Stimulated activated CD8-positive, alpha-beta memory T cell treated with anti-CD3 and anti-CD28 coated beads, Interleukin-2, amount 100 ng/mL, for 1 hour (primary cell): ENCODE measurements around the gene SCN10A.
A peak's percentile ranks its signal among the peaks of the same experiment; 100 is the strongest.

ENCODE experiments used
- DNase-seq, 2 donors: peaks; one replicate each; pipeline ENCODE4 v3.0.0-alpha.2; 2020; ENCODE audit warnings: low read depth in 2 of 2

SCN10A gene

DNA sequence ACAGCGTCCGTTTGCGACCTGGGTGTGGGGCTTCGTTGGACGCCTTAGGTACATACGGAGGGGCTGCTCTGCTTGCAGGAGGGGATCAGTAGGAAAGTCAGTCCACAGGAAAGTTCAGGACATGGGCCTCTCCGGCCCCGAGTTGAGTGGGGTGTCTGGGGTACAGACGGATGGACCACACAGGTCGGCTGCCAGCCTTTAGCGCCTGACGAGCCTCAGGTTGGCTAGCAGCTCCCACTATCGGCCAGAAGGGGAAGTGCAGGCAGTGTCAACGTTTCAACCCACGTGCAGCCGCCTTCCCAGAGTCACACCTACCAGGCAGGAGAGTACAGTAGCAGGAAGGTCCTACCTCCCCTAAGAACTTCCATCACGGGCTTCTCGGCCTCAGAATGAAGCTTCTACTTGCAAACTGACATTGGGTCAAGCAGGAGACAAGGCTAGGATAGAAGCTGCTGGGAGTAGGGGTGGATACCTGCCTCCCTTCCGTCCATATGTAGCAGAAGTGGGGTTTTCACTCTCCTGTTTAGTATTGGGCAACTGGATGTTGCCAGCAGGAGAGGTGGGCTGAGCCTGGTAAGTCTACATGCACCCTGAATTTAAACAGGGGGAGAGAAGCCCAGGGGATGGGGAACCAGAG, 164.7 kb downstream of the SCN10A start:
- DNase-seq: peak; percentile 31 to 49

GRCh38 chr3:38650248-38650951, 165.6 kb downstream of the SCN10A start:
- no peak for DNase-seq

GRCh38 chr3:38649500-38650247, 166.3 kb downstream of the SCN10A start, which contains the start of gene SCN5A:
Gene SCN5A (minus strand): TSS chr3:38649687. CDS start chr3:38633307, 16,380 bp downstream.
- peak in 1 of 2 donors; percentile 21 for DNase-seq

- DNase-seq: no peak
These were observed 167.1 kb downstream of the SCN10A start for GRCh38 chr3:38648659-38649499.

GRCh38 chr3:38648024-38648658, 167.9 kb downstream of the SCN10A start:
- no peak for DNase-seq

- DNase-seq: no peak
These were observed 168.6 kb downstream of the SCN10A start for GRCh38 chr3:38647217-38647970.
